ENCODE measurements around the gene TBC1D28.
"Not testable (repeated sequence)": the region's sequence is repeated elsewhere in the genome, so short reads cannot be mapped to it uniquely, and the experiment has no call there.

Gene TBC1D28

DNA sequence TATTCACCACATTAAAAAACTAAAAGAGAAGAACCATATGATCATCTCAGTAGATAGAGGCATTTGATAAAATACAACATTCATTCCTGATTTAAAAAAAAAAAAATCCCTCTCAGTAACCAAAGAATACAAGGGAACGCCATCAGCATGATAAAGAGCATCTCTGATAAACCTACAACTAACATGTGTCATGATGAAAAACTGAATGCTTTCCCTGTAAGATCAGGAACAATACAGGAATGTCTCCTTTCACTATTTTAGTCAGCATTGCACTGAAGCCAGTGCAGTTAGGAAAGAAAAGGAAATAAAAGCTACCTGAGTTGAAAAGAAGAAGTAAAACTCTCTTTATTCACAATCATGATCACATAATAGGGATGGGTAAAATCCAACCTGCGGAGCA is 51.1 kb downstream of the TBC1D28 start:
- DNase-seq, result not testable (repeated sequence)
